Activated T-cell treated with anti-CD3 and anti-CD28 coated beads for 4 hours (primary cell): ENCODE data around the gene SGSH.

Experiments
- DNase-seq: peaks from one replicate; pipeline ENCODE4 v3.0.0-alpha.2; 2020

The SGSH gene

GRCh38 chr17:80225230-80225629 lies 5.1 kb upstream of the SGSH start:
- no peak for DNase-seq

- no peak for DNase-seq
Observed at GRCh38 chr17:80224683-80225082, 4.5 kb upstream of the SGSH start.

DNA sequence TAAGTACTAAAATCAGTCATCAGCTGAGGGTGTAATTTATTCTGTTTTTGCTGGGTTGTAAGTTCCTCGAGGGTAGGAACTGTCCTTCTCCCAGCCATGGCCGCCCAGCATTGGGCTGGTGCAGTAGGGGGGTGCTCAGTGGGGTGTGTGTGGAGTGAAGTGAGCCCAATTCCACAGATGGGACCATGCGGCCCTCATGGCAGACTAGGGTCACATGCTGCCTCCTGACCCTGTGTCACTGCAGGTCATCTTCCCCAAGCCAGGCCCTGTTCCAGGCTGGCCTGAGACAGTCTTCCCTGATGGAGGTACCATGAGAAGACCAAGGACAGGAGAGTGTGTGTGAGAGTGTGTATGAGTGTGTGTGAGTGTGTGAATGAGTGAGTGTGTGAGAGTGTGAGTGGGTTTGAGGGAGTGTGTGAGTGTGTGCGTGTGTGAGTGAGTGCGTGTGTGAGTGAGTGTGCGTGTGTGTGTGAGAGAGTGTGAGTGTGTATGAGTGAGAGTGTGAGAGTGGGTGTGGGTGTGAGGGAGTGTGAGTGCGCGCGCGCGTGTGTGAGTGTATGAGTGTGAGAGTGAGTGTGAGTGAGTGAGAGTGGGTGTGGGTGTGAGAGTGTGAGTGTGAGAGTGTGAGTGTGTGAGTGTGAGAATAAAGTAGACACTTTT lies 3.8 kb upstream of the SGSH start:
- no peak for DNase-seq

DNA sequence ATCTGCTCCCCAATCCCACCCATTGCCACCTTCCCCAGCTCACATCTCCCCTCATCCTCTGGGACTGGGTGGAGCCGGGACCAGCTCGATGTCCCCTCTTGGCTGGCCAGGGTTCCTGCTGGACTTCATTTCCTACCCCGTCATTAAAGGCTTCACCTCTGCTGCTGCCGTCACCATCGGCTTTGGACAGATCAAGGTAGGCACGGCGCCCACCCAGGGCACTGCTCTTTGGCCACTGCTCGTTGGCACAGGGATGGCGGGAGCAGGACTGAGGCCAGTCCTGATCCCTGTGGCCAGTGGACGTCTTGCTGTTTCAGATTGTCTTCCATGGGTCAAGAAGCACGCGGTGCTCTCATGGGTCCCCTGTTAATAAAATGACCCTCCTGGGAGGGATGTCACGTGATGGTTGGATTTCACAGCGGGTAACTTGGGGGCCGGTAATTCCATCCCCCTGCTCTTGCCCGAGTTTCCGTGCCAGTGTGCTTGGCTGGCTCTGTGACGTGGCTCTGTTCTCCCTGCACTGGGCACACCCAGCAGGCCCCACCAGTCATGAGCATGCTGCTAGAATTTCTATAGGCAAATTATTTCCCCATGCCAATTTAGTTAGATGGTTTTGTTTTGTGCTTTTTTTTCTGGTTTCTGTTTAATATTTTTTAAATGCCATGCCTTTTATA lies 3.1 kb upstream of the SGSH start:
- DNase-seq, result no peak

DNA sequence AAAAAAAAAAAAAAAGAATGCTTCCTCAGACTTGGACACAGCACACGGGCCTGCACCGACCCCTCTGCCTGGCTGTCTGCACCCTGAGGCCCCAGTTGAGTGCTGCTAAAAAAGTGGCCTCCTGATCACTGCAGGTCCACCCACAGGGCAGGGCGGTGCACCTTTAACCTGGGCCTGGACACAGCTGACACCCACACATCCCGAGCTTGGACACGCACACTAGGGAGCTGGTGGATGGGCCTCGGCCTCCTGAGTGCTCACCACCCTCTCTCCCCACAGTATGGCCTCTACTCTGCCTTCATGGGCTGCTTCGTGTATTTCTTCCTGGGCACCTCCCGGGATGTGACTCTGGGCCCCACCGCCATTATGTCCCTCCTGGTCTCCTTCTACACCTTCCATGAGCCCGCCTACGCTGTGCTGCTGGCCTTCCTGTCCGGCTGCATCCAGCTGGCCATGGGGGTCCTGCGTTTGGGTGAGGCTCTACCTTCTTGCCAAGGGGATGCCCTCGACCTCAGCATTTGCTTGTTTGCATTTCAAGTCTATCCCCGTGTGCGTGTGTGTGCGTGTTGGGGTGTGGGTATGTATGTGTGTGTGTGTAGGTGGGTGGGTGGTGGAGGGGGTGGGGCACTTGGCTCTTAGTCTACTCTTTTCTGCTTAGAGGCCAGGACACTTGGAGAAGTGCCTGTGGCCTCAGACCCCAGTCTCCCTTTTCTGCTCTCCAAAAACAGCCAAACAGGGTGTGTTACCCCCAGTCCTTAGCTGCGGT lies 2.4 kb upstream of the SGSH start:
- no peak for DNase-seq

- DNase-seq, result no peak
Observed at GRCh38 chr17:80221351-80222105, 1.4 kb upstream of the SGSH start.

GRCh38 chr17:80220736-80221215 lies 643 bp upstream of the SGSH start:
- DNase-seq, result no peak

DNA sequence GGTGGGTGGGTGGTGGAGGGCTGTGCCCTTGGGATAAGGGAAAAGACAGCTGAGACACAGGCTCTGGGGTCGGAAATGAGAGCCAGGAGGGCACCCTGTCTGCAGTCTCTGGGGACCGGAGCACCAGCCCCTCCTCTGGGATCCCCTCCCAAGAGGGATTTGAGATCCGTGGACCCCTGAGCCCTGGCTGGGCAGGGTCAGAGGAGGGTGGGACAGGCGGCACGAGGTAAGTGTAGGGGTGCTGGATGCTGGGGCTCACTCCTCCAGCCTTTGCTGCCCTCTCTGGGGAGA lies 425 bp downstream of the SGSH start:
- no peak for DNase-seq

GRCh38 chr17:80219013-80219762 lies 945 bp downstream of the SGSH start:
- DNase-seq, result peak; percentile 92

- DNase-seq, result no peak
Observed at GRCh38 chr17:80218391-80218790, 1.7 kb downstream of the SGSH start.

GRCh38 chr17:80217703-80218362 lies 2.3 kb downstream of the SGSH start:
- no peak for DNase-seq

- DNase-seq, result no peak
Observed at GRCh38 chr17:80216473-80217456, 3.4 kb downstream of the SGSH start.

DNA sequence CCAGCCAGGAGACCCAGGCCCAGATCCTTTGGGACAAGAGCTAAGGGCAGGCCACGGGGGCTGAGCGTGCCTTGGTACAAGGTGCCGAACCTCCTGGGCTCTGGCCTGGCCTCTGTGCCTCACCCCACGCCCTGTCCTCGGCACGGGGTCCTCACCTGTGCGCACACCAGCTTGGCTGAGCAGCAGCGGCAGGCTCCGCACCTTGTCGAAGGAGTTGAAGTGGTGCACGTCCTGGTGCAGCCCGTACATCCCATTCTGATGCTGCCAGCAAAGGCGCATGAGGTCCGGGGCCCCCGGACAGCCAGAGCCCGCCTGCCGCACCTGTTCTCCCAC lies 5.3 kb downstream of the SGSH start:
- no peak for DNase-seq

DNA sequence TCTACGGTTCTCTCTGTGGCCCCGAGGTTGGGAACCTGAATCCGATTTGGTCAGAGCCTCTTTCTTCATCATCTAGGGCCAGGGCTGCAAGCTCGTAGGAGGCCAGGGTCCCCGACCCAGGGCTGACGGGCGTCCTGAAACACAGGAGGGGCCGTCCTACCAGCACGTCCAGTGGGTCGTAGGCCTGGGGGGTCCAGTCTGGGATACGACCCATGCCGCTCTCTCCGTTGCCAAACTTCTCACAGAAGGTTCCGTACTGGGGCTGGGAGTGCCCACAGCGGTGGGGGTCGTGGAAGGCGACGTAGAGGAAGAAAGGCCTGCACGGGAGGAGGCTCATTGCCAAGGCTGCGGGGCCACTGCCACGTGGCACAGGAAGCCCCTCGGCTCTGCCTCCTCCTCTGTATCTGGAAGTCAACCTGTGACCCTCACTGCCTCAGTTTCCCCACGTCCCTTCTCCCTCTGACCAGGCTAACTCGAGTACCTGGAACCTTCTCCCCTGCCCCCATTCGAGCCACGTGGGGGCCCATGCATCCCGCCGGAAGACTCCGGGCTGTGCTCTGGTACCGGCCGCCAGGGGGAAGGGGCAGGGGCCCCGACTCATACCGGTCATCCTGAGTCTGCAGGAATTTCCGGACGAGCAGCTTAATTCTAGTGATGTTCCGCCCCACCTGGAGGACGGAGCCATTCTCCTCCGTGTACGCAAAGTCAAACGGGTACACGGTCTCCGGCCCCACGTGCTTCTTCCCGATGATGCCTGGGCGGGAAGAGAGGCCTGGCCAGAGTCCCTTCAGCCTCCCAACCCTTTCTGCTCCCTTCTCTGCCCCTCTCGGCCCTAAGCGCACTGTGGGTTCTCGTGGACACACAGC lies 5.9 kb downstream of the SGSH start:
- no peak for DNase-seq

GRCh38 chr17:80213643-80213975 lies 6.5 kb downstream of the SGSH start:
- DNase-seq, result no peak

- no peak for DNase-seq
Observed at GRCh38 chr17:80212962-80213642, 7.0 kb downstream of the SGSH start.

DNA sequence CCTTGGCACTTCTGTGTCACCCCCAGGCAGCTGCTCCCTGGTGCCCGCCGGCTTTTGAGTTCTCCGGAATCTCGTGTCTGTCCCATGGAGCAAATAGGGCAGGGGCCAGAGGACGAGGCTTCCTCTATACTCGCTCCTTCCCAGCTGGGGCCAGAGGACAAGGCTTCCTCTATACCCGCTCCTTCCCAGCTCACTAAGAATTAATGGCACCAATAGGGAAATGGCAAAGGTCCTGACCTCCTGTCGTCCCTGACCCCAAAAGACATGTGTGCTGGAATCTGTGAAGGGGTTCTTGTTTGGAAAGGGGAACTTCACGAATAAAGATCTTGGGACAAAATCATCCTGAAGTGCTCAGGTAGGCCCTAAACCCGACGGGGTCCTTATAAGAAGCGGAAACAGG lies 7.6 kb downstream of the SGSH start:
- no peak for DNase-seq

DNA sequence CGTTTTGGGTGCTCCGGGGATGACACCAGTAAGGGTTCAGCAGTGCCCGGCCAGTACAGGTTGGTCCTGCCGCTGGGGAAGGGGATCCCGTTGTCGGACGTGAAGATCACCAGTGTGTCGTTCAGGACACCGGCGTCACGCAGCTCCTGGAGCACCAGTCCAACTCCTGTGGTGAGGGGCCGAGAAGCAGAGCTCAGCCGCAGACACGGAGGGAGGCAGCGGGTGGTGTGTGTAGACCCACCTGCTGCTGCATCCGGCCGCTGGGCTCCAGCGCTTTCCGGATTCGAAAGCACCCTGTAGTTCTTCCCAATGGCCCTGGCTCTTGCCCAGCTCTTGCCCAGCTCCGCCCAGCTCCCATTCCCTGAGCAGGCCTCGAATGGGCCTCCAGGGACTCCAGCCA lies 8.0 kb downstream of the SGSH start:
- no peak for DNase-seq

DNA sequence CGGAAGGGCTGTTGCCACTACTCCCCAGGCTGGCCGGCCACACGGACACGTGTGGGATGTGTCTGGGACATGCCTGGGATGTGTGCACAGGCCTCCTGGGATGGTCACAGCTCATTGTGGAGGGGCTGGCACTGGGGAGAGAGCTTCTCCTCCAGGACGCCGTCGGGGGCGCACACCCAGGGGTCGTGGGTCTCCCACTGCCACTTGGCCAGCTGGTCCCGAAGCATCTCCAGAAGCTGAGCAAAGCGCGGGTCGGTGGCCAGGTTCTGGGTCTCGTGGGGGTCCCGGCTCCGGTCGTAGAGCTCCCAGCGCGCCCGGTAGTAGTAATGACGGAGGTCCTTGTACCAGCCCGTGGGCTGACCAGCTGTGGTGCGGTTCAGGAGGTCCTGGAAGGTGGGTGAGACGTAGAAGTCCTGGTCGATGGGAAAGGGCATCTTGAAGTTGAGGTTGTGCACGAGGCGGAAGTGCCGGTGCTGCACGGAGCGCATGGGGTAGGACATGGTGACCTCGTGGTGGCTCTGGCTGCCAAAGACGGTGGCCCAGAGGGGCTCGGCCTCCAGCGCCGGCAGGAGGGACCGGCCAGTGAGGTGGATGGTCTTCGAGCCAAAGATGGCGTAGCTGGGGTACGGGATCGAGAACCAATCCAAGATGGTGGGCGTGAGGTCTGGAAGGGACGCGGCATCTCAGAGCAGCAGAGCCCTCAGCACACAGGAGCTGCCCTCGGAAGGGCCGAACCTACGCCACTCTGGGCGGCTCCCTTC lies 9.6 kb downstream of the SGSH start:
- DNase-seq, result no peak
